Activated CD4-positive, alpha-beta T cell treated with anti-CD3 and anti-CD28 coated beads for 1 hour (primary cell): ENCODE results near the gene WHAMM.
"Not testable (repeated sequence)": the region's sequence is repeated elsewhere in the genome, so short reads cannot be mapped to it uniquely, and the experiment has no call there.

Source experiments
- DNase-seq: peaks from one replicate; pipeline ENCODE4 v3.0.0-alpha.2; 2020

The WHAMM gene

GRCh38 chr15:82804575-82804949 lies 4.9 kb upstream of the WHAMM start:
- no peak for DNase-seq

GRCh38 chr15:82805994-82806406 lies 3.4 kb upstream of the WHAMM start, which contains the start of gene FSD2:
FSD2 (minus strand) TSS chr15:82806069; CDS start chr15:82787390, 18,679 bp downstream.
- DNase-seq, result no peak

- no peak for DNase-seq
These were observed 1.4 kb upstream of the WHAMM start for GRCh38 chr15:82807920-82808633.

GRCh38 chr15:82808634-82809041 lies 790 bp upstream of the WHAMM start:
- no peak for DNase-seq

GRCh38 chr15:82810061-82810889 lies 847 bp downstream of the WHAMM start:
- DNase-seq, result peak; percentile 12

- peak; percentile 12 for DNase-seq
These were observed 1.5 kb downstream of the WHAMM start for GRCh38 chr15:82810890-82811426.

GRCh38 chr15:82812994-82813393 lies 3.6 kb downstream of the WHAMM start:
- DNase-seq, result no peak

- no peak for DNase-seq
These were observed 10.7 kb downstream of the WHAMM start for GRCh38 chr15:82820128-82820527.

GRCh38 chr15:82821396-82821795 lies 12.0 kb downstream of the WHAMM start:
- DNase-seq, result not testable (repeated sequence)

- DNase-seq, result not testable (repeated sequence)
These were observed 12.4 kb downstream of the WHAMM start for GRCh38 chr15:82821851-82822250.

- no peak for DNase-seq
These were observed 13.6 kb downstream of the WHAMM start for GRCh38 chr15:82823049-82823448.

- no peak for DNase-seq
These were observed 18.6 kb downstream of the WHAMM start for GRCh38 chr15:82828075-82828474.

GRCh38 chr15:82829234-82829633 lies 19.8 kb downstream of the WHAMM start:
- DNase-seq, result no peak

GRCh38 chr15:82830427-82831173 lies 21.2 kb downstream of the WHAMM start:
- no peak for DNase-seq

GRCh38 chr15:82831894-82832600 lies 22.6 kb downstream of the WHAMM start:
- DNase-seq, result no peak

GRCh38 chr15:82832601-82833361 lies 23.4 kb downstream of the WHAMM start:
- DNase-seq, result no peak

- no peak for DNase-seq
These were observed 23.9 kb downstream of the WHAMM start for GRCh38 chr15:82833362-82833682.

GRCh38 chr15:82835391-82835917 lies 26.0 kb downstream of the WHAMM start:
- DNase-seq, result no peak

GRCh38 chr15:82838096-82838735 lies 28.8 kb downstream of the WHAMM start:
- no peak for DNase-seq

- no peak for DNase-seq
These were observed 29.7 kb downstream of the WHAMM start for GRCh38 chr15:82839136-82839535.

GRCh38 chr15:82840166-82840565 lies 30.7 kb downstream of the WHAMM start:
- DNase-seq, result no peak
